Parathyroid adenoma (tissue), 2 donors: ENCODE measurements around the gene PARD3B.

Experiments
- H2AFZ ChIP-seq: fragments of 300-600 bp; sonication (generic); one replicate; pipeline ENCODE4 v1.7.0; 2017; ENCODE audit warnings: antibody characterized with exemption, mild to moderate bottlenecking
- H3K27ac ChIP-seq: fragments of 300-600 bp; sonication (generic); one replicate; pipeline ENCODE4 v1.7.0; 2017
- H3K27me3 ChIP-seq: fragments of 300-600 bp; sonication (generic); one replicate; pipeline ENCODE4 v1.7.0; 2017; ENCODE audit warnings: low read length; ENCODE audit not compliant: control insufficient read depth, insufficient read depth
- H3K36me3 ChIP-seq: fragments of 300-600 bp; sonication (generic); one replicate; pipeline ENCODE4 v1.7.0; 2017; ENCODE audit warnings: low read length; ENCODE audit not compliant: control insufficient read depth, insufficient read depth
- H3K4me1 ChIP-seq: fragments of 300-600 bp; sonication (generic); one replicate; pipeline ENCODE4 v1.7.0; 2017; ENCODE audit warnings: control low read depth
- H3K4me2 ChIP-seq: fragments of 300-600 bp; sonication (generic); one replicate; pipeline ENCODE4 v1.7.0; 2017; ENCODE audit warnings: low read length
- H3K4me3 ChIP-seq: fragments of 300-600 bp; sonication (generic); one replicate; pipeline ENCODE4 v1.7.0; 2017; ENCODE audit warnings: low read depth, low read length
- H3K79me2 ChIP-seq: fragments of 300-600 bp; sonication (generic); one replicate; pipeline ENCODE4 v1.7.0; 2017; ENCODE audit warnings: control low read depth
- H3K9ac ChIP-seq: fragments of 300-600 bp; sonication (generic); one replicate; pipeline ENCODE4 v1.7.0; 2017; ENCODE audit warnings: mild to moderate bottlenecking
- H3K9me3 ChIP-seq: fragments of 300-600 bp; sonication (generic); one replicate; pipeline ENCODE4 v1.7.0; 2017; ENCODE audit warnings: low read length; ENCODE audit not compliant: control insufficient read depth
- TF ChIP-seq, protein P1 (sequence below): fragments of 300-600 bp; sonication (generic); IDR thresholded peaks from one replicate; pipeline ENCODE4 v1.7.0; 2017; ENCODE audit warnings: antibody characterized with exemption, mild to moderate bottlenecking
- donor health status: primary hyperparathyroidism.

Gene PARD3B

DNA sequence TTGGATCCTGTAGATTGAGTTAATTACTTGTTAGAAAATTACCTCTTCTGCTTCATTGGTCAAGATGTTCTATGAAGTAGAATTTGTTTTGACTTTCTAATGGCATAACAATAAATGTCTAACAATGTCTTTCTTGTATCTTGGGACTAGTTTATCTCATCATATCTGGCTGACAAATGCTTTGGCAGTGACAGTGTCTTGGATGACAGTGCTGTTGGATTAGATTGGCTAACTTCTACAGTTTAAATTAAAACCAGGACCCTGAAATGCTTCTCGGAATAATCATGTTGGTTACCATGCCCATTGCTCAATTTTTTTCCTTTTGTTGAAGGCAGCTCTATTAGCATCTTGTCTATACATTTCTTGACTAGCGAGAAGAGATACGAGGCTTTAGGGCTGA, 176.9 kb downstream of the PARD3B start:
- no peak overlapping the region for H3K9ac ChIP-seq
- H3K4me2 ChIP-seq: no peak overlapping the region
- no peaks in the 10 kb centered on the region for H3K27me3 ChIP-seq
- no peak overlapping the region for H2AFZ ChIP-seq
- TF ChIP-seq, protein P1, sequence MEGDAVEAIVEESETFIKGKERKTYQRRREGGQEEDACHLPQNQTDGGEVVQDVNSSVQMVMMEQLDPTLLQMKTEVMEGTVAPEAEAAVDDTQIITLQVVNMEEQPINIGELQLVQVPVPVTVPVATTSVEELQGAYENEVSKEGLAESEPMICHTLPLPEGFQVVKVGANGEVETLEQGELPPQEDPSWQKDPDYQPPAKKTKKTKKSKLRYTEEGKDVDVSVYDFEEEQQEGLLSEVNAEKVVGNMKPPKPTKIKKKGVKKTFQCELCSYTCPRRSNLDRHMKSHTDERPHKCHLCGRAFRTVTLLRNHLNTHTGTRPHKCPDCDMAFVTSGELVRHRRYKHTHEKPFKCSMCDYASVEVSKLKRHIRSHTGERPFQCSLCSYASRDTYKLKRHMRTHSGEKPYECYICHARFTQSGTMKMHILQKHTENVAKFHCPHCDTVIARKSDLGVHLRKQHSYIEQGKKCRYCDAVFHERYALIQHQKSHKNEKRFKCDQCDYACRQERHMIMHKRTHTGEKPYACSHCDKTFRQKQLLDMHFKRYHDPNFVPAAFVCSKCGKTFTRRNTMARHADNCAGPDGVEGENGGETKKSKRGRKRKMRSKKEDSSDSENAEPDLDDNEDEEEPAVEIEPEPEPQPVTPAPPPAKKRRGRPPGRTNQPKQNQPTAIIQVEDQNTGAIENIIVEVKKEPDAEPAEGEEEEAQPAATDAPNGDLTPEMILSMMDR: no peak
- H3K4me1 ChIP-seq: no peaks in the 10 kb centered on the region
- peaks cover 7% of the 10 kb centered on the region for H3K79me2 ChIP-seq
- no peaks in the 10 kb centered on the region for H3K36me3 ChIP-seq
- no peak overlapping the region for H3K27ac ChIP-seq
- H3K4me3 ChIP-seq: no peak overlapping the region
- no peaks in the 10 kb centered on the region for H3K9me3 ChIP-seq

DNA sequence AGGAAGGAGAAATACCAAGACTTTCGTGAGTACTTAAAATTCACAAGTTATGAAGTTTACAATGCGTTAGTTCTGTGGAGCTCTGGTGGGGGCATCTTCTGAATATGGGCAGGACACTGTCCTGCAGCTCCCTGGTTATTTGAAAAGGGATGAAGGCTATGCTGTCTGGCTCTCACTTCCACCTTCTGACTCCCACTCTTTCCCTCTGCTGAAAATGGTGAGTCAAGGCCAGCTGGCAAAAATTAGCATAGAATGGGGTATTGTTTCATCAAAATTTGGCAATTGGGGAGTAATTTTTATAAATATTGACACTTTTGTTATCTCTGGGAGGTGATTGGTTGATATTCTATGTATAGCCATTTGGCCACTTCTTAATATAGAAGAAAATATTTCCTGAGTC, 177.4 kb downstream of the PARD3B start:
- Histone ChIP-seq H3K4me1 (no peaks in the 10 kb centered on the region), H3K27me3 (no peaks in the 10 kb centered on the region), H3K4me2 (no peak overlapping the region), H3K9ac (no peak overlapping the region), H3K27ac (no peak overlapping the region), H3K9me3 (no peaks in the 10 kb centered on the region), H2AFZ (no peak overlapping the region), H3K4me3 (no peak overlapping the region), H3K79me2 (peaks cover 3% of the 10 kb centered on the region), H3K36me3 (no peaks in the 10 kb centered on the region)
- TF ChIP-seq, protein P1: no peak

DNA sequence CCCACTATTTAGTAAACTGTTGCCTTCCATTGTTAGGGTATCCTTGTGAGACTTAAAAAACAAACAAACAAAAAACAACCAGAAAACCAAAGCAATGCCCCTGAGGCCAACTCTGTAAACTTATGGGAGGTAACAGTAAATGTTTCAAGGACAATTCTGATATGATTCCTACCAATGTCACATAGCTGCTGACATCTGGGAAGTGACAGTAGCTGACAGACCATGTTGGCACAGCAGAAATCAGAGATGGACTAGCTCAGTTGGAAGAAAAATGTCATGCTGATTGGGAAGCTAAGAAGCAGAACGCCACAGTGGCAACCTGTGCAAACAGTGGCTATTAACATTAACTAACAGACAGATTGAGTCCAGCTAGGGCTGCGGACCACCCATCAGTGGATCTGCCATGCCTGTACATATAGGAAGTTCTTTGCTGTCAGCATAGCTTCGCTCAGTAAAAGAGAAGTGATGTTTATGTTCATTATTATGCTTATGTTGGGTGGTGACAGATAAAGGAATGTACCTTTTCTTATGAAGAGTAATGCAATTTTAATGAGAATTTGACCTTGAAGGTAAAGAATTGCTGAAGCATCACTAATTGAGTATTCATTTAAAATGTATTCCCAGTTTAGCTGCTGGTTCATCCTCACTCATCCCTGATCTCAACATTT, 180.6 kb downstream of the PARD3B start:
- H2AFZ ChIP-seq: no peak overlapping the region
- no peak overlapping the region for H3K9ac ChIP-seq
- TF ChIP-seq, protein P1: no peak
- no peak overlapping the region for H3K4me3 ChIP-seq
- H3K27ac ChIP-seq: no peak overlapping the region
- no peaks in the 10 kb centered on the region for H3K4me1 ChIP-seq
- H3K4me2 ChIP-seq: no peak overlapping the region
- H3K79me2 ChIP-seq: peaks cover 5% of the 10 kb centered on the region
- H3K27me3 ChIP-seq: no peaks in the 10 kb centered on the region
- H3K36me3 ChIP-seq: no peaks in the 10 kb centered on the region
- no peaks in the 10 kb centered on the region for H3K9me3 ChIP-seq

DNA sequence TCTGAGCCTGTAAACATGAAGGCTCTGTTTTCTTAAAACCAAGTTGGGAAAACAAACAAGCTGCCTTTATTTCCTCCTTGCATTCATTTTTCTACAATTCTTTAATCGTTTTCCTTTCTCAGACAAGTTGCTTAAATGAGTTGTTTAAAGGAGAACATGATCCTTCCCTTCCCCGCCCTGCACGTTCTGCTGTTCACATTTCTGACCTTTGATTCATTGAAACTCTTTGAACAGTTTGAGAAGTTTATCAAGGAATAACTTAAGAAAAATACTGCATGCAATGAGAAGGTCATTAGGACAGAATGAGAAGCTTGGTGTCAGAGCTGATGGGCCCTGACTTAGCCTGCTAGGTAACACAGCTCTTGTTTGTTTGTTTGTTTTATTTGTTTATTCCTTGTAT, 181.6 kb downstream of the PARD3B start:
- TF ChIP-seq, protein P1: no peak
- Histone ChIP-seq H3K27me3 (no peaks in the 10 kb centered on the region), H3K4me1 (no peaks in the 10 kb centered on the region), H3K9ac (no peak overlapping the region), H3K9me3 (no peaks in the 10 kb centered on the region), H3K4me2 (no peak overlapping the region), H2AFZ (no peak overlapping the region), H3K36me3 (no peaks in the 10 kb centered on the region), H3K27ac (no peak overlapping the region), H3K4me3 (no peak overlapping the region), H3K79me2 (peaks cover 5% of the 10 kb centered on the region)

DNA sequence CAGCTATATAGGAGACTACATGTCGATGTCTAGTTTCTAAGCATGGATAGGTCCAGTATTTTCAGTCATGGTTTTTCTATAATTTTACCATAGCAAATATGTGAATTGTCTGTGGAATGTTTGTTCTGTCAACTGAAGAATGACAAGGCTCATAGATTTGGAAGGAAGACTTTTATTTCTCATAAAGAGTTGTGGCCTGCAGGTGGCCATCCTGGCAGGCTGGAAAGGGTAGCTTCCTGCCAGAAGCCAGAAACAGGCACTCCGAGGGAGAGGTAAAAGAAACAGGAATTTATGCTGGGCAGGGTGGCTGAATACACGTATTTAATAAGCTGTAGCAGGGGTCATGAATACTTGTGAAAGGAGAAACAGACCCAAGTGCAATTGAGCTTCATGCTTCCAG, 182.1 kb downstream of the PARD3B start:
- Histone ChIP-seq H3K4me3 (no peak overlapping the region), H3K27me3 (no peaks in the 10 kb centered on the region), H3K36me3 (no peaks in the 10 kb centered on the region), H3K79me2 (peaks cover 5% of the 10 kb centered on the region), H3K9ac (no peak overlapping the region), H3K4me2 (no peak overlapping the region), H3K9me3 (no peaks in the 10 kb centered on the region), H2AFZ (no peak overlapping the region), H3K27ac (no peak overlapping the region), H3K4me1 (no peaks in the 10 kb centered on the region)
- TF ChIP-seq, protein P1: no peak
